ENCODE data around the gene ANK2.

ANK2 gene

DNA sequence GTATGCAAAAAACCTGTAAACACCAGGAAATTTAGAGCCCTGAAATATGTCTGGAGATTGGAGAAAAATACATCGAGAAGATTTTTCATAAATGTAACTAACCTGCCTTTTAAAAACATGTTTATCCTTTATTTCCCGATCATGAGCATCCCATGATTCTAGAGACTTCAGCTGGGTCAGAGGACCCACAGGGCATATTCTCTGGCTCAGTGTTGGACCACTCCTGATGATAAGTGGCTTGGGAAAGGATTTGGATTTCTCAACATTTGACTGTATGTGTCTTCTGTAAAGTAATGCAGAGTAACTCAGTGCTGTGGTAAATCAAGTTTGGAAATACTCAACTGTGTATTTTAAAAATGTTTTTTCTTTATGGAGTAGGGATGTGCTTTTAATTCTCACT, 40.0 kb upstream of the ANK2 start:
- TF ChIP-seq, protein P1, sequence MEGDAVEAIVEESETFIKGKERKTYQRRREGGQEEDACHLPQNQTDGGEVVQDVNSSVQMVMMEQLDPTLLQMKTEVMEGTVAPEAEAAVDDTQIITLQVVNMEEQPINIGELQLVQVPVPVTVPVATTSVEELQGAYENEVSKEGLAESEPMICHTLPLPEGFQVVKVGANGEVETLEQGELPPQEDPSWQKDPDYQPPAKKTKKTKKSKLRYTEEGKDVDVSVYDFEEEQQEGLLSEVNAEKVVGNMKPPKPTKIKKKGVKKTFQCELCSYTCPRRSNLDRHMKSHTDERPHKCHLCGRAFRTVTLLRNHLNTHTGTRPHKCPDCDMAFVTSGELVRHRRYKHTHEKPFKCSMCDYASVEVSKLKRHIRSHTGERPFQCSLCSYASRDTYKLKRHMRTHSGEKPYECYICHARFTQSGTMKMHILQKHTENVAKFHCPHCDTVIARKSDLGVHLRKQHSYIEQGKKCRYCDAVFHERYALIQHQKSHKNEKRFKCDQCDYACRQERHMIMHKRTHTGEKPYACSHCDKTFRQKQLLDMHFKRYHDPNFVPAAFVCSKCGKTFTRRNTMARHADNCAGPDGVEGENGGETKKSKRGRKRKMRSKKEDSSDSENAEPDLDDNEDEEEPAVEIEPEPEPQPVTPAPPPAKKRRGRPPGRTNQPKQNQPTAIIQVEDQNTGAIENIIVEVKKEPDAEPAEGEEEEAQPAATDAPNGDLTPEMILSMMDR (IDR thresholded peaks at IDR 0.05), result no peak

DNA sequence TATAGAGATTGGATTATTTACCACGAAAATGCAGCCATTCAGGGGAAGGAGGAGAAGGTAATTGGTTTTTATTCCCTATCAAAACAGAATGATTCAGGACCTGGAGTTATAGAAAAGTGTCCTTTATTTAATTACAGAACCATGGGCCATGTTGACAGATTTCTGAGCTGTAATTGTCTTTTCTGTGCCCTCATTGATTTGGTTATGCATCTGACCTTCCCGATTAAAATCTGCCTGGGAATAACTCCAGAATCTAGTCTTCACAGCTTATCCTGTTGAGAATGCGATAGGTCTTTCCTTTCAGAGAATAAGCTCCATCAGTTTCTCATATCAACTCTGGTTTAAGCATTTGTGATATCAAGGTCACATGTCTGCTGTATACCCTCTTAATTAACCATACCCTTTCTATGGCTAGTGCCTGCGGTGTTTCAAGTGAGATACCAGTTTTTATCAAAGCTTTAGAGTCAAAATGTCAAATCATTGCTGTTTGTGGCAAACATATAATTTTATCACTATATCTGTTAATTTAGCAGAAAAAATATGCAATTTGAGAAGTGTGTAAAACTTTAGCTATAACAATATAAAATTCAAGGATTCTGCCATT, 37.2 kb upstream of the ANK2 start:
- TF ChIP-seq, protein P1 (IDR thresholded peaks at IDR 0.05), result no peak

DNA sequence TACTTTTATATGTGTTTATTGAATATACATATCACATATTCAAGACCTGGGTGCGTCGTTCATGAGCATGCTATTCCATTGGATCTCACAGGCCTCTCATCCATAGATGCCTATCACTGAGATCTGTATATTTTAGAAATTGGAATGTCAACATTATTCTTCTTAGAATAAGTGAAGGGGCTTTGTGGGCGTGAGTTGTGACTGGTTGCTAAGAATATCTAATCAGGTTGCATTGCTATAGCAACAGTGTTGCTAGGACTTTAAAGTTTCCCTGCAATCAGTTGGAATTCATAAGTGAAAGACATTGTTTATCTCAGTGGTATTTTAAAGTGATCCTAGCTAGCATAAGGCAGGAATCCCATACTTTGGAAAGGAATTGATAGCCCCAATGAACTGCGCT, 36.7 kb upstream of the ANK2 start:
- TF ChIP-seq, protein P1 (IDR thresholded peaks at IDR 0.05), result no peak

DNA sequence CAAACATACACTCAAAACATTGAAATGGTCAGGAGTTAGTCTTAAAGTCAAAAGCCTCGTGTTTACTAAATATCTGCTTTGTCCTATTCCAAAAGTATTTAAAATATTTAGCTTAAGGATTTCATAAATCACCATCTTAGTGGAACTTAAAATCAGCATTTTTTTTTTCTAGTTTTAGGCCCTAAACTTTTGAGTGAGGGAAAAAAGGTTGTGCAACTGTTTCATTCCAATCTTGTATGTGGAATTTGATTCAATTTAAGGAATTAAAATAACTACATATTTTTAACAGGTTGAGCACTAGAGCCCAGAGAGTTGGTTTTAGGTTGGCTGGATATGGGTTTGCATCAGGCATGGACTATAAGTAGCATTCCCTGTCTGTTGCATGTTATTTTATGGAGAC, 35.7 kb upstream of the ANK2 start:
- TF ChIP-seq, protein P1 (IDR thresholded peaks at IDR 0.05), result no peak

DNA sequence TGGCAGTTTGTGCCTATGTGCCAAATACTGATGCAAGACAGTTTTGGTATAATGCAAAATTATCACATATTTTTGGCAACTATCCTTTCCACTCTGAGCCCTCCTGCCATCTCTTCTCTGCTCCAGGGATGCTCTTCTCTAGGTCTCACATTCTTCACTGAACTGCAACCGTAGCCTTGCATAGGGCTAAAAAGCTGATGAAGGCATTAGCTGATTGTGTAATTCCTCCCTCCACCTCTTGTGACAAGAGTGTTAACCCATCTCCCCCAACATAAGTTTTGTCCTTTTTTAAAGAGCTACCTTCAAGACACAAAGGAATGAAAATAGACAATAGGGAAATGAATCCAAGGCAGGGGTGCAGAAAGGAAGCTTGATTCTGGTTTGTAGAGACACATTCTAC, 33.1 kb upstream of the ANK2 start:
- TF ChIP-seq, protein P1 (IDR thresholded peaks at IDR 0.05), result no peak

DNA sequence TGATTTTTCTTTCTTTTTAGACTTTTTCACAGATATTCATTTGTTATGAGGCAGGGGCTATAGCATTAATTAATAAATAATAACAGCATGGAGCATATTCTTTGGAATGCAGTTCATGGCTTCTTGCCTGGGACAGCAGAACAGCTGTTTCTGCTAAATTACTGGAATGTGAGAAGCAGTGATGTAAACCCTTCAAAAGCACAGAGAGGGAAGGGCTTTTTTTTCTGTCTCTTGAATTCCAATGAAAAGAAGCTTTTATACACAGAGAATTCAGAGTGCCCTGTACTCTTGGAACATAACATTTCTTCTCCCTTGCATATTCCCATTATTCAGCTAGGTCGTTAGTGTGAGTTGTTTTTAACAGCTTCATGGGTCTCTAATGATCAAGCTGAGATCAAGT, 28.5 kb upstream of the ANK2 start:
- TF ChIP-seq, protein P1 (IDR thresholded peaks at IDR 0.05), result no peak

DNA sequence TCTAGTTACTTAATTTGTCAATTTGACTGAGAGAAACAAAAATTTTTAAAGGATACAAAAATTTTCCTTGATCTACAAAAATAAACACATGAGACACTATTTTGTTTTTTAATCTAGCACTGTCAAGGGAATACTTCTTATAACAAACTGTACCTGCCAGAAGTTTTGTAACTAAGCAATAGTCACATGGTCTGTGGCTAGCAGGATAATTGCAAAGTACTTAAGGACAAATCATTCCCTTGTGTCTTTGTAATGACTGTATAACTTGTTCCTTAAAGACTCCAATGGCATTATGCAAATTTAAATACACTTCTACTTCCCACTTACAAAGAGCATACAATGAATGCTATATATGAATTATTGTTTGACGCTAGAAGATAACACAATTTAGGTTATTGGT, 25.1 kb upstream of the ANK2 start:
- TF ChIP-seq, protein P1 (IDR thresholded peaks at IDR 0.05), result no peak

DNA sequence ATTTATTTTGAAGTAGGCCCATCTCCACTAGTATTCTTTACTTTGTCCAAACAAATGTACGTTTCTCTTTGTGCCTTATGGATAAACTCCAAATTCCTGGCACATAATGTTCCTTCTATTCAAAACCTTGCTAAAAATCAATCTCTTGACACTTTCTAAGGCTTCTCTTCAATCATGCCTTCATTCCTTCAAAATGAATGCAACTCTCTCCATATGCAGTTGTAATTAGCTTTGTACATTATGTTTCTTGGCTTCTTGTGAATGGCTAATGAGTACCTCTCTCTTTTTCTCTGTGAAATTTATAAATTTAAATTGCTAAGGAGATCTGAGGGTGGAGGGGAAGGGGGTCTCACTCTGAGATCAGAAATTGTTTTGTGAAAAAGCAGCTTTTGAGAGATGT, 24.0 kb upstream of the ANK2 start:
- TF ChIP-seq, protein P1 (IDR thresholded peaks at IDR 0.05), result no peak

Data from LNCAP (cell line).